ENCODE results near the gene ZNF862.

Gene ZNF862

GRCh38 chr7:149867762-149868622 is 29.8 kb downstream of the ZNF862 start:
- DNase-seq: no peak

- DNase-seq: no peak
These were observed 30.6 kb downstream of the ZNF862 start for GRCh38 chr7:149868623-149869290.

- DNase-seq: no peak
These were observed 31.1 kb downstream of the ZNF862 start for GRCh38 chr7:149869291-149869650.

- no peak for DNase-seq
These were observed 31.7 kb downstream of the ZNF862 start for GRCh38 chr7:149869867-149870266.

- DNase-seq: no peak
These were observed 32.1 kb downstream of the ZNF862 start for GRCh38 chr7:149870274-149870673.

- DNase-seq: no peak
These were observed 32.7 kb downstream of the ZNF862 start for GRCh38 chr7:149870701-149871483.

GRCh38 chr7:149871576-149871975 is 33.4 kb downstream of the ZNF862 start:
- no peak for DNase-seq

- peak; percentile 78 for DNase-seq
These were observed 34.4 kb downstream of the ZNF862 start for GRCh38 chr7:149872419-149873073.

GRCh38 chr7:149873074-149873969 is 35.1 kb downstream of the ZNF862 start, which contains the start of gene ATP6V0E2:
Gene ATP6V0E2 (plus strand): TSS chr7:149873969. CDS start chr7:149874066, 97 bp downstream.
- peak; percentile 91 for DNase-seq

GRCh38 chr7:149873970-149874643 is 35.9 kb downstream of the ZNF862 start:
- no peak for DNase-seq

- DNase-seq: no peak
These were observed 36.5 kb downstream of the ZNF862 start for GRCh38 chr7:149874644-149875028.

- no peak for DNase-seq
These were observed 37.2 kb downstream of the ZNF862 start for GRCh38 chr7:149875396-149875795.

GRCh38 chr7:149877890-149878522 is 39.8 kb downstream of the ZNF862 start:
- no peak for DNase-seq

GRCh38 chr7:149878523-149878921 is 40.3 kb downstream of the ZNF862 start:
- no peak for DNase-seq

- no peak for DNase-seq
These were observed 41.1 kb downstream of the ZNF862 start for GRCh38 chr7:149879271-149879743.

- DNase-seq: no peak
These were observed 41.8 kb downstream of the ZNF862 start for GRCh38 chr7:149879766-149880637.

- DNase-seq: no peak
These were observed 42.6 kb downstream of the ZNF862 start for GRCh38 chr7:149880638-149881311.
